ENCODE results near the gene SNTA1. TPM values are rescaled to one million over a fixed set of nuclear protein-coding genes. Genes with fewer than 3 reads are reported as not detected.
"Not testable (repeated sequence)": the region's sequence is repeated elsewhere in the genome, so short reads cannot be mapped to it uniquely, and the experiment has no call there.

The SNTA1 gene
- total and polyA plus RNA-seq, 10 donors: 2.4 to 8.7 (median 4.4) TPM

DNA sequence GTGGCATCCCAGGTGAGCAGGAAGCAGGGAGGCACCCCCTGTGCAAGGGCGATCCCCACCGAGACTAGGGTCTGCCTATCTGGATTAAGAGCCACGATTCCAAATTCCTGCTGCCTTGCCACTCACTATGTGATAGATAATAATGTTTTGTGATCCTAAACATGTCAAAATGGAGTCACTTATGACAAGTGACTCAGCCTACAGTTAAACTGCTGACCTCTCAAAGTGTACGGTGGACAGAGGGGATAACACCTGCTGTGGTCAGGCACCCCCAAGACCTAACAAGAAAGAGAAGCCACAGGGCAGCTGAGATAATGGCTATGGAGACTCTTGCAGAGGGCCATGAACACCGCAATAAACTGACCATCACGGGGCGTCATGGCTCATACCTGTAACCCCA, 16.0 kb upstream of the SNTA1 start:
- H3K4me1 ChIP-seq: peaks cover 0 to 21% (median 0%) of the 10 kb centered on the region in 6 donors
- intact Hi-C loops (cut with DNase I; ENCODE audit: low total_unique reads): loop anchor here (5.0 kb wide), 1 partner anchor 193 kb away; no protein-coding TSS in a partner anchor
- H3K36me3 ChIP-seq: no peaks in the 10 kb centered on the region
- TF ChIP-seq CTCF (IDR thresholded peaks at IDR 0.05 in 8 of 11, conservative IDR thresholded peaks at IDR 0.05 in 3 of 11) (no peak), POLR2A (IDR thresholded peaks at IDR 0.05) (no peak), POLR2AphosphoS5 (IDR thresholded peaks at IDR 0.05) (no peak)
- H3K27me3 ChIP-seq (replicated peaks in 1 of 7): no peaks in the 10 kb centered on the region
- no peak overlapping the region for H3K27ac ChIP-seq
- no peak for DNase-seq
- no peak overlapping the region for H3K4me3 ChIP-seq
- 78 to 93% (median 84%) methylated on average over 7 of the region's 7 CpGs for WGBS, 5 donors
- no peaks in the 10 kb centered on the region for H3K9me3 ChIP-seq

DNA sequence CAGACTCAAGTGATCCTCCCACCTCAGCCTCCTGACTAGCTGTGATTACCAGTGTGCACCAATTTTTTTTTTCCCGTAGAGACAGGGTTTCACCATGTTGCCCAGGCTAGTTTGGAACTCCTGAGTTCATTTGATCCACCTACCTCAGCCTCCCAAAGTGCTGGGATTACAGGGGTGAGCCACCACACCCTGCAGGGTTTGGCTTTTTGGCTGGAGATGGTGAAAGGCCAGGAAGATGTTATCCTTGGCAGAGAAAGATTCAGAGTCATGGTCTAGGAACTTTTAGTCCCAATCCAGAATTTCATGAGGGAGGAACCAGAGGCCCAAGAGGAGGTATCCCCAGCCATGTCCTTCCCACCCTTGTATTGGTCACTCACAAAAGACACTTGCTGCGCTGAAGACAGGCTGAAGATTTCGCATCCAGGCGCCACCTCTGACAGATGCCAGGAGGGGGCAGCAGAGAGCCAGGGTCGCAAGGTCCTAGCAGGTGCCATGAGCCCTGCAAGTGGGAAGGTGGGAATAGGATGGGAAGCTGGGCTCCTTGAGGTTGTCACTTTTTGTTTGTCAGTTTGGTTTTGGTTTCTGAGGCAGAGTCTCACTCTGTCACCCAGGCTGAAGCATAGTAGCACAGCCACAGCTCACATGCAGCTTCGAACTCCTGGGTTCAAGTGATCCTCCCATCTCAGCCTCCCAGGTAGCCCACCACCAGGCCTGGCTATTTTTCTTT, 13.5 kb upstream of the SNTA1 start:
- H3K36me3 ChIP-seq; H3K27ac ChIP-seq; H3K9me3 ChIP-seq; H3K27me3 ChIP-seq (replicated peaks in 1 of 7); H3K4me1 ChIP-seq; H3K4me3 ChIP-seq: not testable (repeated sequence)
- intact Hi-C loops (cut with DNase I; ENCODE audit: low total_unique reads): loop anchor here (5.0 kb wide), 1 partner anchor 195 kb away; no protein-coding TSS in a partner anchor
- peak; percentile 94 for DNase-seq
- peak; percentile 89 to 96 (median 93) for TF ChIP-seq CTCF (IDR thresholded peaks at IDR 0.05 in 8 of 11, conservative IDR thresholded peaks at IDR 0.05 in 3 of 11)
- peak in 2 of 3 donors; percentile 68 to 74 for TF ChIP-seq POLR2AphosphoS5 (IDR thresholded peaks at IDR 0.05)
- 19 to 24% (median 21%) methylated on average over 4 to 5 of the region's 6 CpGs for WGBS, 5 donors

GRCh38 chr20:33450867-33451266, 7.3 kb upstream of the SNTA1 start:
- Histone ChIP-seq H3K36me3 (no peaks in the 10 kb centered on the region), H3K4me3 (no peak overlapping the region), H3K9me3 (peaks cover 0 to 6% (median 0%) of the 10 kb centered on the region in 8 donors), H3K27me3 (replicated peaks in 1 of 7) (no peaks in the 10 kb centered on the region), H3K4me1 (no peaks in the 10 kb centered on the region), H3K27ac (no peak overlapping the region)
- no peak for DNase-seq
- intact Hi-C loops (cut with DNase I; ENCODE audit: low total_unique reads): no loop called here
- WGBS, 5 donors: 70 to 82% (median 79%) methylated on average over 4 of the region's 4 CpGs
- TF ChIP-seq POLR2A (IDR thresholded peaks at IDR 0.05) (no peak), CTCF (IDR thresholded peaks at IDR 0.05 in 8 of 11, conservative IDR thresholded peaks at IDR 0.05 in 3 of 11) (no peak)

DNA sequence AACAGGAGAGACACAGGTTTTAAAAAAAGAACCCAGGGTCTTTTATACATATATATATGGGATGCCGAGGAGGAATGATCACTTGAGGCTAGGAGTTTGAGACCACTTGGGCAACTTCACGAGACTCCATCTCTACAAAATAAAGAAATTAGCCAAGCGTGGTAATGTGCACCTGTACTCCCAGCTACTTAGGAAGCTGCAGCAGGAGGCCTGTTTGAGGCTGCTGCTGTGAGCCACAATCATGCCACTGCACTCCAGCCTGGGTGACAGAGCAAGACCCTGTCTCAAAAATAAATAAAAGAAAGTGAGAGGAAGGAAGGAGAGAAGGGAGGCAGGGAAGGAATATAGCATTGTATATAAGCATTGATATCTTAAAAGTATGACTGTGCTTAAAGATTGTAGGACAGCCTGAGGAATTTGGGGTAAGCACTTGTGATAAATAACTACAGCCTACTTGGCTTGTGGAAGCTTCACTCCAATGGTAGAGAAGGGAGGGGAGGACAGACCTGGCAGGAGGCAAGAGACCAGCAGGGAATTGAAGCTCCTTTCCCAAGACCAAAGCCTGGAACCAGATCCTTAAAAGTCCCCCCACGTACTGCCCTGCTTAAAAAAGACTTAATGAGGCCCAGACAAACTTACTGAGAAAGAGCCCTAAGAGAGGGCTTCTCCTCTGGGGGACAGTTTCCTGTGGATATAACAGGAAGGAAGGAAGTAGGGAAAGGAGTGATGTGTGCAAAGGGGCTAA, 2.5 kb upstream of the SNTA1 start:
- no peak for TF ChIP-seq POLR2AphosphoS5 (IDR thresholded peaks at IDR 0.05)
- no peak for TF ChIP-seq POLR2A (IDR thresholded peaks at IDR 0.05)
- no peak for TF ChIP-seq CTCF (IDR thresholded peaks at IDR 0.05 in 8 of 11, conservative IDR thresholded peaks at IDR 0.05 in 3 of 11)
- Histone ChIP-seq H3K27ac (no peak overlapping the region), H3K9me3 (peaks cover 0 to 6% (median 0%) of the 10 kb centered on the region in 8 donors), H3K36me3 (no peaks in the 10 kb centered on the region), H3K27me3 (replicated peaks in 1 of 7) (peaks cover 0 to 9% (median 0%) of the 10 kb centered on the region in 7 donors), H3K4me3 (no peak overlapping the region), H3K4me1 (peaks cover 0 to 32% (median 18%) of the 10 kb centered on the region in 6 donors)
- WGBS, 5 donors: 68 to 89% (median 79%) methylated on average over 4 of the region's 4 CpGs
- intact Hi-C loops (cut with DNase I; ENCODE audit: low total_unique reads): no loop called here
- no peak for DNase-seq

Data from spleen (tissue), 11 donors.